ENCODE measurements around the gene CRISPLD2.
A peak's percentile ranks its signal among the peaks of the same experiment; 100 is the strongest.

The CRISPLD2 gene

GRCh38 chr16:84811529-84811928 lies 8.3 kb upstream of the CRISPLD2 start:
- Histone ChIP-seq H3K4me1 (ENCODE audit: insufficient read depth, low read length, poor library complexity, severe bottlenecking) (no peaks in the 10 kb centered on the region), H3K4me2 (ENCODE audit: low read depth, low read length, poor library complexity, severe bottlenecking) (peak overlapping the region; percentile 3), H2AFZ (ENCODE audit: low read length) (no peak overlapping the region), H3K4me3 (ENCODE audit: low read length, poor library complexity, severe bottlenecking) (no peak overlapping the region), H3K9ac (ENCODE audit: low read depth, low read length, poor library complexity, severe bottlenecking) (no peak overlapping the region), H3K27me3 (ENCODE audit: insufficient read depth, low read length, poor library complexity, severe bottlenecking) (no peaks in the 10 kb centered on the region), H3F3A (ENCODE audit: low read depth) (no peaks in the 10 kb centered on the region), H3K79me2 (ENCODE audit: insufficient read depth, low read length) (no peaks in the 10 kb centered on the region), H3K36me3 (ENCODE audit: insufficient read depth, low read length) (no peaks in the 10 kb centered on the region), H3K9me2 (replicated peaks; ENCODE audit: low read depth, low read length) (no peaks in the 10 kb centered on the region), H4K20me1 (ENCODE audit: insufficient read depth, low read length, poor library complexity, severe bottlenecking) (no peaks in the 10 kb centered on the region), H3K9me3 (ENCODE audit: insufficient read depth, low read depth, low read length) (no peaks in the 10 kb centered on the region)
- no peak for TF ChIP-seq EZH2phosphoT487 (IDR thresholded peaks at IDR 0.05; ENCODE audit: borderline replicate concordance)
- no peak for TF ChIP-seq CTCF (conservative IDR thresholded peaks at IDR 0.05; ENCODE audit: low read length)

DNA sequence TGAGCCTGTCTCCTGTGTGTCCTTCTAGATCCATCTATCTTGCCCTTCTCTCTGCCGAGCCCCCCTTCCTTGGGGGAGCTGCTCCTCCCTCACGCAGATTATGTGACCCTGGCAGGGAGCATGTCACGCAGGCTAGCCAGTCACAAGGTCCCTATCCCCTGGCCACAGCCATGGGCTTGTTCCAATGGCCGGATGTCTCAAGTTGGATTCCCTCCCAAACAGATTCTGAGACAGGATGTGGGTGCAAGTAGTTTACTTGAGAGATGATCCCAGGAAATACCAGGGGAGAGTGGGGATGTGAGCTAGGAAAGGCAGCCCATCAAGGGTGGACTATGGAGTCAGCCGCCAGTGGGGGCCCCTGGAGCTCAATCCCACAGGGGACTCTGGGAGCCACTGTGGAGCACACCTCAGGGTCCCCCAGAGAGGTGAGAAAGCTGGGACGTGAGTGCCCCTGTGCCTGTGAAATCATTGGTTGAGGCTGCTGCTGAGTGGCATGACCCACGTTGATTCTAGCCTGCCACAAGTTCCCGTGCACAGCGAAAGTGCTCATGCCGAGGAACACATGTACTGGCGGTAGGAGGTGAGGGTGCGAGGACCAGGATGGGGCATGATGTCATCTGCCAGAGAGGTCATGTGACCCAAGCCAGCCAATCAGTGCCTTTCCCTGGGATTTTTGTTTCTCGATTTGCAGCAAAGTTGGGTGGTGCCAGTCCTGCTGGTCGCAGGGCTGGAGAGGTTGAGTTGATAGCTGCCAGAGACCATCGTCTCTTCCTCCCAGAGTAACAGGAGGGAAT lies 6.4 kb upstream of the CRISPLD2 start:
- TF ChIP-seq EZH2phosphoT487 (IDR thresholded peaks at IDR 0.05; ENCODE audit: borderline replicate concordance): no peak
- TF ChIP-seq CTCF (conservative IDR thresholded peaks at IDR 0.05; ENCODE audit: low read length): no peak
- no peaks in the 10 kb centered on the region for H3F3A ChIP-seq (ENCODE audit: low read depth)
- no peak overlapping the region for H2AFZ ChIP-seq (ENCODE audit: low read length)
- H4K20me1 ChIP-seq (ENCODE audit: insufficient read depth, low read length, poor library complexity, severe bottlenecking): no peaks in the 10 kb centered on the region
- H3K4me1 ChIP-seq (ENCODE audit: insufficient read depth, low read length, poor library complexity, severe bottlenecking): no peaks in the 10 kb centered on the region
- H3K36me3 ChIP-seq (ENCODE audit: insufficient read depth, low read length): no peaks in the 10 kb centered on the region
- no peaks in the 10 kb centered on the region for H3K9me3 ChIP-seq (ENCODE audit: insufficient read depth, low read depth, low read length)
- H3K79me2 ChIP-seq (ENCODE audit: insufficient read depth, low read length): no peaks in the 10 kb centered on the region
- no peaks in the 10 kb centered on the region for H3K9me2 ChIP-seq (replicated peaks; ENCODE audit: low read depth, low read length)
- no peak overlapping the region for H3K9ac ChIP-seq (ENCODE audit: low read depth, low read length, poor library complexity, severe bottlenecking)
- no peak overlapping the region for H3K4me2 ChIP-seq (ENCODE audit: low read depth, low read length, poor library complexity, severe bottlenecking)
- H3K4me3 ChIP-seq (ENCODE audit: low read length, poor library complexity, severe bottlenecking): no peak overlapping the region
- no peaks in the 10 kb centered on the region for H3K27me3 ChIP-seq (ENCODE audit: insufficient read depth, low read length, poor library complexity, severe bottlenecking)

GRCh38 chr16:84815462-84815861 lies 4.3 kb upstream of the CRISPLD2 start:
- Histone ChIP-seq H3K79me2 (ENCODE audit: insufficient read depth, low read length) (no peaks in the 10 kb centered on the region), H4K20me1 (ENCODE audit: insufficient read depth, low read length, poor library complexity, severe bottlenecking) (no peaks in the 10 kb centered on the region), H3K36me3 (ENCODE audit: insufficient read depth, low read length) (no peaks in the 10 kb centered on the region), H3K9me3 (ENCODE audit: insufficient read depth, low read depth, low read length) (no peaks in the 10 kb centered on the region), H2AFZ (ENCODE audit: low read length) (no peak overlapping the region), H3K9ac (ENCODE audit: low read depth, low read length, poor library complexity, severe bottlenecking) (no peak overlapping the region), H3K4me2 (ENCODE audit: low read depth, low read length, poor library complexity, severe bottlenecking) (no peak overlapping the region), H3K4me1 (ENCODE audit: insufficient read depth, low read length, poor library complexity, severe bottlenecking) (no peaks in the 10 kb centered on the region), H3K4me3 (ENCODE audit: low read length, poor library complexity, severe bottlenecking) (no peak overlapping the region), H3K9me2 (replicated peaks; ENCODE audit: low read depth, low read length) (no peaks in the 10 kb centered on the region), H3F3A (ENCODE audit: low read depth) (no peaks in the 10 kb centered on the region), H3K27me3 (ENCODE audit: insufficient read depth, low read length, poor library complexity, severe bottlenecking) (no peaks in the 10 kb centered on the region)
- TF ChIP-seq EZH2phosphoT487 (IDR thresholded peaks at IDR 0.05; ENCODE audit: borderline replicate concordance) (no peak), CTCF (conservative IDR thresholded peaks at IDR 0.05; ENCODE audit: low read length) (no peak)

Measured in Loucy (cell line).